Measurements from ENCODE around the gene DAZAP2.

DAZAP2 gene

GRCh38 chr12:51238510-51239334 is at the start of gene DAZAP2:
TSS of gene DAZAP2 (plus strand) at chr12:51238826. CDS start at chr12:51238908, 82 bp downstream.
- peak; percentile 96 for DNase-seq

DNA sequence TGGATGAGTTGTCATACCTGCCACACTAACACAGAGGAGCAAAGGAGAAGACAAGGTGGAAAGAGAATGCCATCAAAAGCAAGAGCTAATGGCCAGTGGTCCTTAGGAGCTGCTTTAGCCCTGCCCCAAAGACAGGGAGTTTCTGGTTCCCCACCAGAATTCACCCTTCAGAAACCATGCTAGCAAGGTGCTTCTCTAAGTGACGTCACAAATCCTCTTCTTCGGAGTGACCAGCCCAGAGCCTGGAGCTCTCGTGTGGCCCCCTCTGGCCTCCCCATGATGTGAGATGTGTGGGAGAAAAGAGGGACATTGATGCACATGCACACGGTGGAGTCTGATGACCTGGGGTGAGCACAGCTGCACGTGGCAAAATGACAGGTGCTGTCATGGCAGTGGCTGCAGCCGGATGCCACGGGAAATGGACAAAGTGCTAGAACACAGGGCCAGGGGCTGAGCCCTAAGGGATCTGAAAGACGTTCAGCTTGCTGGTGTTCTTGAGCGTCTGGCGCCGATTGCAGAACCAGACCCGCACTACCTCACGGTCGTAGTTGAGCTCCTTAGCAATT is 48.8 kb upstream of the DAZAP2 start:
- DNase-seq: no peak

DNA sequence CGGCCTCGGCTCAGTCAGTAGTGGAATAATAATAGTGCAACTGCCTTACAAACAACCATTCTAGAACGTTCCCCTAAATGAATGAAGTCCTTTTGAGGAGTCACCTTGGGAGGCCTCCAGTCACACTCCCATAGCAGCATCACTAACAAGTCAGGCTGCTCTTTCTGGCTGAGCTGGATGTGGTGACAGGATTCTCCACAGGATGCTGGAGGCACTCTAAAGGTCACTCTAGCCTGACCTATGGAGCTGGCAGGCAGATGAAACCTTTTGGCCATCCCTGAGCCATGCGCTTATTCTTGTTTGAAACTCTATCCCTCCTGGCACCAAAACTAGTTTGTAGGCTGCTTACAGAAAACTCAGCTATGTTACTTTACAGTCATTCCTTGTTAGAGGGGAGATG is 47.8 kb upstream of the DAZAP2 start:
- DNase-seq: no peak

DNA sequence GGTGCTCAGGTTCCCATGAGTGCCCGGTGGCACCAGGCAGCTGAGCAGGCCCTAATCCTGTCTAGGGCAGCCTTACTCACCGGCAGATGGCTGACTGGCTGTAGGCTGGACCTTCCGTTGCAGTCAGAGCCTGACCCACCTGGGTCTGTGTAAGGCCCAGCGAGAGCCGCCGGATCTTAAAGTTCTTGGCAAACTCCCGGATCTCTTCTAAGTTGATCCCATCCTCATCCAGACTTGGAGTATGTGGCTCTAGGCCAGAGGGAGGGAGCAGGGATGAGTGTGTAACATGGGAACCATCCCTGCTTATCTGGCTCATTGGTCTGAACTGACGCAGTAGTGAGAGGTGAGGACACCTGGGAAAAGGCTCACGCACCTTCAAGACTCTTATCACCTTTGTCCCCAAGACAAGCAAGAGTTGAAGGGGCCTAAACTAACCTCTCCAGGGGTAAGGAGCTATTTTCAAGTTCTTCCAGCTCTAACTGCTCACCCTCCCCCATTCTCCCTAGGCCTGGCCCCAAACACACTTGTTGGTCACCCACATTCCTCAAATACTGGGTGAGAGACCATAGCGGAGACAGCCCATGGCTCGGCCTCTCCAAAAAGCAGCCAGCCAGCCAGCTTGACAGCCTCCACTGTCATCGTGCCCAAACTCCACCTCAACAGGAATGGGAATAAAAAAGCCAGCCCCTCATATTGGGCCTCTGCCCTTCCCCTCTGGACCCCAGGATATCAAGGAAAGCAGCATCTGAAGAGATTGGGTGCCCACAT is 46.9 kb upstream of the DAZAP2 start:
- no peak for DNase-seq

GRCh38 chr12:51192284-51192671 is 46.3 kb upstream of the DAZAP2 start:
- DNase-seq: no peak

DNA sequence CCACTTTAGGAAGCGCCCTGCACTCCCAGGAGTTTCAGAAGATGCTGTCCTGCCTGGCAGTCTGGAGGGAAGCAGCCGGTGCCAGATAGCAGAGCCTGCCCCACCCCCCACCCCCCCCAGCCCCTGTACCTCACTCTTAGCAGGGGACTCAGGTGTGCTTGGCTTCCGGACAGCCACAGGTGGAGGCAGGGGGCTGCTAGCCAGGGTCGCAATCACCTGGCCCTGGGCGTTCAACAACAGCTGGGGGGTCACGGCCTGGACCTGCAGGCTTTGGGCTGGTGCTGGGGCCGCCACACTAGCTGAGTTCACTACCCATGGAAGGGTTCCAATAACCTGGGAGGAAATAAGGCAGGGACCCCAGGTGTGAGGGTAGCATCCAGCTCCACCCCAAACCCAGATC is 42.8 kb upstream of the DAZAP2 start:
- no peak for DNase-seq

DNA sequence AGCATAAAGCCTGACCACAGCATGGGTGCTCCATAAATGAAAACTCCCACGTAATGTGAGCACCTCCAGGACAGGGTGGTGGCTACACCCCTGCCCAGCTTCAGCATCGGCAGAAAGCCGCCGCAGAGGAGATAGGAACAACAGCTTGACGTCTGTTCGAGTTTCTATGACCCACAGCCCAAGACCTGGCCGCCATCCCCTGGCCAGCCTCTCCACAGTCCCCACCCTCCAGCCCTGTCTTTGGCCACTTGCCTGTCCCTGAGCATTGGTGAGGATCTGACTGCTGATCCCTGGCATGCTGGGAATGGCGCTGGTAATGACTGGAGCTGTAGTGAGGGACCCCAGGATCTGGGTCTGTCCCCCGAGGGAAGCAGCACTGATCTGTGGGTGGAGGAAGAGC is 42.1 kb upstream of the DAZAP2 start:
- no peak for DNase-seq

GRCh38 chr12:51197736-51198567 is 40.7 kb upstream of the DAZAP2 start:
- DNase-seq: no peak

GRCh38 chr12:51198568-51199365 is 39.9 kb upstream of the DAZAP2 start:
- no peak for DNase-seq

DNA sequence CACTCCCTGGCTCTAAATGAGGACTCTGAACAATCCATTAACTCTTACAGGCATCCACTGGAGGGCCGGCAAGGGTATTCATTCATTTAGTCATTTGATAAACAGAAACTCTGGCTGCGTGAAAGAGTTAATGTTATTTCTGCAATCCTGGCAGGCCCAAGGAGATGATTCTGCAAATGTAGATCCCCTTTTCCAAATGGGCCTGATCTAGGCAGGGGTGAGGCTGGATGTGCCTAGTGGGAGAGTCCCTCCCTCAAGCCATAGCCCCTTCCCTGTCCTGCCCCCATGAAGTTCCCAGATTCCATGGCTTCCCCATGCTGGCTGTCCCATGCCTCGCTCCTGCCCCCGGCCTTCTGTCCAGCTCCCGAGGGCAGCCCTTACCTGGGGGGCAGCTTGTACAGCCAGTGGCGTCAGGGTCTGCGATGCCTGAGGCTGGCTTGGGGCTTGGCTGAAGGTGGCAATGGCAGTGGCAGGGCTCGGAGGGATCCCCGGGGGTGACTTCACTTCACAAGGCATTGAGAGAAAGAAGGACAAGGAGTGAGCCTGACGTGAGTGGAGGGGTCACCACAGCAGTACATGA is 39.2 kb upstream of the DAZAP2 start:
- no peak for DNase-seq

DNA sequence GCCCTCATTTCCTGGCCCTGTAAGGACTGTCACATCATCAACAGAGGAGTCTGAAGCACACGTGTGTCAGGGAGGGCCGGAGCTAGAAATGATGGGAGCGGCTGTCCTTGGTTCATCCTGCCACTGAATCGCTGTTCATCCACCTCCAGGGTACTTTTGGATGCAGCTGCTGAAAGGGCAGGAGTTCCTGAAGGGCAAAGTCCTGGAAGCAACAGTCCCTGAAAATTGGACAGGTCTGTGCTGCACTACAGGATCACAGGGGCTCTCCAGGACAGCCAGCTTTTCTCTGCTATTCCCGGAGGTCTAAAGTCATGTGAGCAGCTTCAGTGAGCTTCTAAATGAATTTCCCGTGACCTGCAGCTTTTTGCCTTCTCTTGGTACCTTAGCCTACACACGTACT is 38.5 kb upstream of the DAZAP2 start:
- DNase-seq: no peak

GRCh38 chr12:51200806-51201205 is 37.8 kb upstream of the DAZAP2 start:
- no peak for DNase-seq

DNA sequence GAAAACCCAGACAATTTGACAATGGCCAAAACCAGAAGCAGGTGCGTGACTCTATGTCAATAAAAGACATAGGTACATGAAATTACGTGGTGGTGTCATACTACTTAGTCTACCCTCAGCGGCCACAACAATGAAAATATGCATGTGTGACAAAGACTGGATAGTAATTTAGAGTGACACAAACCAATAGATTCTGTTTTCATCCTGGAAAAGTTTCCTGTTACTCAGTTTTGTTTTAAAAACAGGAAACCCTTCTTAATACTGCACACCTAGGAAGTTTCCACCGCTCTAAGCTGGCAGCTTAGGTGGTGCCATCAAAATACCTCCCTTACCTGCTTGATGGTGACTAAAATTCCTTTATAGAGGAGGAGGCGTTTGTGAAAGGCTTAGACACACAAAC is 35.9 kb upstream of the DAZAP2 start:
- no peak for DNase-seq

DNA sequence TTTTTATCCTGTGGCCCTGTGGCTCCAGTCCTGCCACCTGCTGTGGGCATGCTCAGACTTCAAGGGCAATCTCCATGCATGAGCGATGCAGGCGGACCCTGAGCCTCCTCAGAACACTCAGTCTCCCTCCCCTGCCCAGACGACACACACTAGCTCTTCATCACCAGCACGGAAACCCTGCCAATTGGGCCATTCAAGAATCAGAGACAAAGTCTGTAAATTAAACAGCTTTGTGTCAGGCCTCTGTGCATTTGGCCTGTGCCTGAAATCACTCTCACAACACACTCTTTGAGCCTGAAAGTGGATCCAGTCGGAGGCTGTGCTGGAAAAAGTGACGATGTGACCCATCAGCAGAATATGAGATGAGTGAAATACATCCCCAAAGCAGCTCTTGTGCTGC is 33.3 kb upstream of the DAZAP2 start:
- DNase-seq: no peak

DNA sequence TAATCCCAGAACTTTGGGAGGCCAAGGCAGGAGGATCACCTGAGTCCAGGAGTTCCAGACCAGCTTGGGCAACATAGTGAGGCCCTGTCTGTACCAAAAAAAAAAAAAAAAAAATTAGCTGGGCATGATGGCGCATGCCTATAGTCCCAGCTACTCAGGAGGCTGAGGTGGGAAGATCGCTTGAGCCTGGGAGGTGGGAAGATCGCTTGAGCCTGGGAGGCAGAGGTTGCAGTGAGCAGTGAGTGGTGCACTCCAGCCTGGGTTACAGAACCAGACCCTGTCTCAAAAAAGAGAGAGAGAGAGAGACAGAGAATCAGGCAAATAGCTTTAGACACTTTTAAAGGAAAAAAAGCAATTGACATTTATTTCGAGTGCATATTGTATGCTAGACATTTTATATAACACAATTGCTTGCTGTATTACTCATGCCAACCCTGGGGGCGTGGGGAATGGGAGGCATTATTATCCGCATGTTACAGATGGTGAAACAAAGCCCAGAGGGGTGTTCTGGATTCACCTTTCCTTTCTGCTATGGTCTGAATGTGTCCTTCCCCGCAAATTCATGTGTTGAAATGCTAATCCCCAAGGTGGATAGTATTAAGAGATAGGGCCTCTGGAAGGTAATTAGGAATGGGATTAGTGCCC is 30.5 kb upstream of the DAZAP2 start:
- DNase-seq: no peak

DNA sequence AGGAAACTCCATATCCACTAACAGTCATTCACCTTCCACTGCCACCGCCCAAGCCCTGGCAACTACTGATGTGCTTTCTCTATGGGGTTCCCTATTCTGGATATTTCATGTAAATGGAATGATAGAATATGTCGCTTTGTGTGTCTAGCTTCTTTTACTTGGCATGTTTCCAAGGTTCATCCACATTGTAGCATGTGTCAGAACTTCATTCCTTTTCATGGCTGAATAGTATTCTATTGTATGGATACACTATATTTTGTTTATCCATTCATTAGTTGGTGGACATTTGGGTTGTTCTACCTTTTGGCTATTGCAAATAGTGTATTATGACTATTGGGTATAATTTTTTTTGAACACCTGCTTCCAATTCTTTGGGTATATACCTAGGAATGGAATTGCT is 29.4 kb upstream of the DAZAP2 start:
- DNase-seq: no peak

DNA sequence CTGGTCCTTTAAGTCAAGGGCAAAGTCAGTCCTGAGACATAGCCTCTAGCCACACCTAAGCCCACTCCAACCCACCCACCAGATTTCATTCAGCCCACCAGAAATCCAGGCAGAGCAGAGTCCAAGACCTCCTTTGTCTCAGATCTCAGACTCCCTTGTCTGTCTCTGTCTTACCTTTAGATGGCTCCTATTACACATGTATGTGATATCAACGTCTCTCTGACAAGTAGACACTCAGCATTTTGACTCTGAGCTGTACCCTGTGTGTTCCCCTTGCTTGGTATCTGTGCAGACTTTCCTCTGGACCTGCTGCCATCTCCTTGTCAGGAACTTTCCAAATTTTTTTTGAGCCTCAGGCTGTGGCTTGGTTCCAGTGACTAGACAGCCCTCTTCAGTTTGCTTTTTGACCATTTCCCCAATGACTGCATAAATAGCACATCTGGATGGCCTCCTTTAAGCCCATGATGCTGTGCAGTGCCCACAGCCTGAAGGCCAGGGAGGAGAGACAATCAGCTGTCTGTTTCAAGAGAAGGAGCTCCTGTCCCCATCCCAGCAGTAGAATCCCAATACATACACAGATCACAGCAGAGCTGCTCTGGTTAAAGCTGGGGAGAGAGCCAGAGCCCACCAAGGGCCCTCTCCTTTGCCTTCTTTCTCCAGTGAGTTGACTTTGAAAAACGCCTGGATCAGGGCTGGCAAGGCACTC is 27.8 kb upstream of the DAZAP2 start:
- no peak for DNase-seq

DNA sequence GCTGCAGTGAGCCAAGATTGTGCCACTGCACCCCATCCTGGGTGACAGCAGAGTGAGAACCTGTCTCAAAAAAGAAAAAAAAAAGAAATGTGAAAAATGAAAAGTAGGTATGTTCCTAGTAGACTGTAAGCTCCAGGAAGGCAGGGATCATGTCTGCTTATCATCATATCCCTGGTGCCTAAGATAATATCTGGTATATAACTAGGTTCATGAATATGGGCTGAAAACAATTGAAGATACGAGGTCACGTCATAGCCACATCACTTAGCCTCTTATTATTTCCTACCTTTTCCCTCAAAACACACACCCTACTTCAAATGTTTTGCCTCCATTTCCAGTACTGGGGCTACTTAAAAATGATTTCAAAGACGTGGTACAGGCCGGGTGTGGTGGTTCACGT is 23.7 kb upstream of the DAZAP2 start:
- no peak for DNase-seq

DNA sequence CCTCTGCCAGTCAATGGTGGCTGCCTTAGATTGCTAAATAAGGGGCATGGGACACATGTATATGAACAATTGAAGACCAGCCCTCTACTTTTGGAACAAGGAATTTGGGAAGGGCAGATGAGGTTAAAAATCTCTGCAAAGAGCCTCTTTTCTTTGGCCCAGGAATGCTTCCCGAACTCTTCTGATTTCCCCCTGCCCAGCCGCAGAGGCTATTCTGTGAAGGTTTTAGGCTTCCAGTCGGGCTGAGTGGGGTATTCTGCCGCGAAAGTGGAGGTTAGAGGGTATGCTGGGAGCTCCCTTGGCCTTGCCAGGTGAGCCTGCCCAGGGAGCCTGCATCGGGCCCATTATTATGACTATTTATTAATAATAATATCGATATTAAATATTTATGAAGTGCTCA is 22.0 kb upstream of the DAZAP2 start:
- DNase-seq: no peak

DNA sequence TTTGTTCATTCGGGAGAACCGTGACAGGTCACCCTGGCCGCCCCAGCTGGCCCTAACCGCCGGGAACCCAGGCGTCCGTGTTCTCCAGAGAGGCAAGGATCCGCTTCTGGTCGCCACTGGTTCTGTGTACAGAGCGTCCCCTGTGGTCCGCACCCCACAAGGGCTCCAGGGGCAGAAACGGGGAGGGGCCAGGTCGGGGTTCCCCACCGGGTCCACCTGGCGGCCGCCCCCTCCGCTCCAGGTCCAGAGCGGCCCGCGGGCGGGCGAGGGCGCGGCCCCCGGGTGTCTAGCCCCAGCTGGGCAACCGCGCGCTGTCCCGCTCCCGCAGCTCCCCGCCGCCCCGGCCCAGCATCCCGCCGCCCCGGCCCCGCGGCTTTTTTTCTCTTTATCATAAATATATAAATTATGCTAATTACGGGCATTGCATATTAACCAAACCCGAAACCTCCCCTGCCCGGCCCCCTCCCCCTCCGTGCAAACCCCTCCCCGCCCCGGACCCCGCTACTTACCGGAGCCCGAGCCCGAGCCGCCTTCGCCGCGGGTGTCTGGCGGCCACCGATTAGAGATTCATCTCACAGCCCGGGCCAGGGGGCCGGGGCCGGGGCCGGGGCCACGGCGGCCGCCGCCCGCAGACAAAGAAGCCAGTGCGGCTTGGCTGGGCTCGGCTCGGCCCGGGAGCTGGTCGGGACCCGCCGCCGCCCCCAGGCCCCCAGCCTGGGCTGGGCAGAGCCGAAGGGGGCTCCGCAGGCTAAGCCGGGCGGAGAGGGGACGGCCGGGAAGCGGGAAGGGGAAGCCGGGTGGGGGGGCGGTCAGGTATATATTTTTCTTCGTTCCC is 21.3 kb upstream of the DAZAP2 start:
- DNase-seq: peak; percentile 72
